CD8-positive, alpha-beta memory T cell (primary cell): ENCODE results near the gene PPP3R1. TPM values are rescaled to one million over a fixed set of nuclear protein-coding genes. Genes with fewer than 3 reads are reported as not detected.

Source experiments
- CTCF ChIA-PET: fragments of 350-600 bp; sonication (Branson Sonifier 250); formaldehyde crosslinking; loops from one replicate; lab custom pipeline; 2021; ENCODE audit warnings: antibody characterized with exemption; lab: Charles Lee
- POLR2A ChIA-PET: fragments of 350-600 bp; sonication (Branson Sonifier 250); formaldehyde crosslinking; loops from one replicate; lab custom pipeline; 2021; ENCODE audit warnings: antibody characterized with exemption; lab: Charles Lee
- DNase-seq, 5 donors: peaks; one replicate each; pipeline versions ENCODE4 v3.0.0 to v3.0.0-alpha.2; 2020 to 2022; ENCODE audit warnings: mixed read lengths in 1 of 5
- H3K27ac ChIP-seq: one replicate; pipeline ENCODE4 v1.7.0; 2013; ENCODE audit warnings: low read depth, mild to moderate bottlenecking, low read length, moderate library complexity
- H3K27me3 ChIP-seq: 2 replicates; pipeline ENCODE4 v1.7.0; 2013; ENCODE audit warnings: low read length, mild to moderate bottlenecking; ENCODE audit not compliant: insufficient read depth, poor library complexity, severe bottlenecking
- H3K36me3 ChIP-seq: 2 replicates; pipeline ENCODE4 v1.7.0; 2013; ENCODE audit warnings: mild to moderate bottlenecking, low read length, moderate library complexity; ENCODE audit not compliant: insufficient read depth
- H3K4me1 ChIP-seq: 2 replicates; pipeline ENCODE4 v1.7.0; 2013; ENCODE audit warnings: mild to moderate bottlenecking, low read length, moderate library complexity; ENCODE audit not compliant: insufficient read depth
- H3K4me3 ChIP-seq: 2 replicates; pipeline ENCODE4 v1.7.0; 2013; ENCODE audit warnings: mild to moderate bottlenecking, low read length
- H3K9me3 ChIP-seq: 2 replicates; pipeline ENCODE4 v1.7.0; 2013; ENCODE audit warnings: mild to moderate bottlenecking, low read length
- H3K27ac Mint-ChIP-seq, 8 donors: one replicate each; pipeline ENCODE4 v1.8.0; 2020 to 2021; ENCODE audit warnings: mixed read lengths in 8 of 8, mild to moderate bottlenecking in 6 of 8, inconsistent platforms in 3 of 8, moderate library complexity in 3 of 8
- H3K27me3 Mint-ChIP-seq, 2 donors: one replicate each; pipeline ENCODE4 v1.8.0; 2020 to 2021; ENCODE audit warnings: mixed read lengths in 2 of 2, mild to moderate bottlenecking in 1 of 2, moderate library complexity in 1 of 2
- H3K36me3 Mint-ChIP-seq, 3 donors: one replicate each; pipeline ENCODE4 v1.8.0; 2020 to 2021; ENCODE audit warnings: mixed read lengths in 3 of 3, inconsistent platforms in 1 of 3, mild to moderate bottlenecking in 1 of 3
- H3K4me1 Mint-ChIP-seq, 3 donors: one replicate each; pipeline ENCODE4 v1.8.0; 2020 to 2021; ENCODE audit warnings: mixed read lengths in 3 of 3, inconsistent platforms in 1 of 3, mild to moderate bottlenecking in 1 of 3
- H3K4me3 Mint-ChIP-seq, 7 donors: one replicate each; pipeline ENCODE4 v1.8.0; 2020 to 2021; ENCODE audit warnings: mixed read lengths in 7 of 7, mild to moderate bottlenecking in 6 of 7, moderate library complexity in 4 of 7, inconsistent platforms in 2 of 7
- H3K9me3 Mint-ChIP-seq, 5 donors: one replicate each; pipeline ENCODE4 v1.8.0; 2020 to 2022; ENCODE audit warnings: mixed read lengths in 5 of 5, mild to moderate bottlenecking in 3 of 5, moderate library complexity in 2 of 5, inconsistent platforms in 1 of 5
- polyA plus RNA-seq: library from polyadenylated mRNA; unstranded; fragments of 300-500 nt; fragmentation: Illumina TruSeq; gene quantifications from one replicate; pipeline ENCODE4 v1.2.3, GENCODE V29; 2021
- total RNA-seq, 2 experiments: library from RNA; stranded (reverse); gene quantifications; one replicate each; pipeline ENCODE4 v1.2.3, GENCODE V29; 2021

PPP3R1 gene
- total and polyA plus RNA-seq, 3 experiments from 2014 or later, result 4.2 to 86.1 (median 85.0) TPM

GRCh38 chr2:68248361-68248760 is 4.0 kb downstream of the PPP3R1 start:
- Mint-ChIP-seq H3K27ac (no peak overlapping the region), H3K36me3 (peaks cover 0 to 21% (median 0%) of the 10 kb centered on the region in 3 donors), H3K4me3 (no peak overlapping the region), H3K4me1 (peaks cover 6 to 19% (median 8%) of the 10 kb centered on the region in 3 donors), H3K27me3 (peaks cover 0 to 9% of the 10 kb centered on the region in 2 donors), H3K9me3 (no peaks in the 10 kb centered on the region)
- Histone ChIP-seq H3K36me3 (no peaks in the 10 kb centered on the region), H3K27me3 (no peaks in the 10 kb centered on the region), H3K4me1 (peaks cover 65% of the 10 kb centered on the region), H3K27ac (no peak overlapping the region), H3K4me3 (no peak overlapping the region), H3K9me3 (no peaks in the 10 kb centered on the region)
- no peak for DNase-seq
- ChIA-PET CTCF (no interaction called here), POLR2A (interaction anchor here (0.6 kb wide), 1 partner anchor 147 kb away, joined by 3 read pairs; no protein-coding TSS in a partner anchor)

DNA sequence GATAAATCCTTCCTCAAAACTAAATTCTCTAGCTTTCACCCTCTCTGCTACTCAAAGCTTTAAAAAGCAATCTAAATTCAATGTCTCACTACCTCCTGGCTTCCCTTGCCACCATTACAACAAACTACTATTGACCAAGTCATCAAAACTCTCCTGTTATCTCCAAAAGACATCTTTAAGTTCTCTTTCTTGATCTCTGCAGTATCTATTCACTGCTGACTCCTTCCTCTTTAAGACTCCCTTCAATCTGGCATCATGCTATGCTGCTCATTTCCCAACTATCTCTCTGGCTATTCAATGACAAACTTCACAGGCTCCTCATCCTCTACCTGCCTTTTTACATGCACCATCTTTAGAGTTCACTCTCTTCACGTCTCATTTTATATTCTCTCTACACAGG is 5.9 kb downstream of the PPP3R1 start:
- peaks cover 85% of the 10 kb centered on the region for H3K4me1 ChIP-seq
- Mint-ChIP-seq H3K36me3 (peaks cover 0 to 12% (median 0%) of the 10 kb centered on the region in 3 donors), H3K4me3 (no peak overlapping the region), H3K9me3 (no peaks in the 10 kb centered on the region), H3K4me1 (peaks cover 0 to 24% (median 6%) of the 10 kb centered on the region in 3 donors), H3K27ac (no peak overlapping the region), H3K27me3 (peaks cover 0 to 3% of the 10 kb centered on the region in 2 donors)
- H3K27ac ChIP-seq, result no peak overlapping the region
- no peak for DNase-seq
- H3K9me3 ChIP-seq, result no peaks in the 10 kb centered on the region
- H3K4me3 ChIP-seq, result no peak overlapping the region
- no peaks in the 10 kb centered on the region for H3K27me3 ChIP-seq
- POLR2A ChIA-PET, result interaction anchor here (1.0 kb wide), 1 partner anchor 90 kb away, joined by 4 read pairs; no protein-coding TSS in a partner anchor
- CTCF ChIA-PET, result interaction anchor here (2.6 kb wide), 1 partner anchor 49 kb away, joined by 9 read pairs; no protein-coding TSS in a partner anchor
- no peaks in the 10 kb centered on the region for H3K36me3 ChIP-seq

GRCh38 chr2:68245672-68246071 is 6.7 kb downstream of the PPP3R1 start:
- no peaks in the 10 kb centered on the region for H3K36me3 ChIP-seq
- no peaks in the 10 kb centered on the region for H3K27me3 ChIP-seq
- Mint-ChIP-seq H3K27me3 (no peaks in the 10 kb centered on the region), H3K4me1 (peaks cover 0 to 29% (median 13%) of the 10 kb centered on the region in 3 donors), H3K27ac (no peak overlapping the region), H3K36me3 (peaks cover 0 to 6% (median under 1%) of the 10 kb centered on the region in 3 donors), H3K9me3 (no peaks in the 10 kb centered on the region), H3K4me3 (no peak overlapping the region)
- no peak for DNase-seq
- no peak overlapping the region for H3K4me3 ChIP-seq
- no peaks in the 10 kb centered on the region for H3K9me3 ChIP-seq
- ChIA-PET POLR2A (interaction anchor here (0.7 kb wide), 1 partner anchor 22 kb away, joined by 3 read pairs; no protein-coding TSS in a partner anchor), CTCF (interaction anchor here (2.6 kb wide), 1 partner anchor 49 kb away, joined by 9 read pairs; no protein-coding TSS in a partner anchor)
- H3K27ac ChIP-seq, result no peak overlapping the region
- H3K4me1 ChIP-seq, result peaks cover 90% of the 10 kb centered on the region

- Mint-ChIP-seq H3K4me3 (no peak overlapping the region), H3K9me3 (no peaks in the 10 kb centered on the region), H3K27me3 (no peaks in the 10 kb centered on the region), H3K27ac (no peak overlapping the region), H3K4me1 (peaks cover 0 to 29% (median 19%) of the 10 kb centered on the region in 3 donors), H3K36me3 (peaks cover 0 to 5% (median 3%) of the 10 kb centered on the region in 3 donors)
- H3K36me3 ChIP-seq, result no peaks in the 10 kb centered on the region
- peaks cover 91% of the 10 kb centered on the region for H3K4me1 ChIP-seq
- no peak for DNase-seq
- H3K27me3 ChIP-seq, result no peaks in the 10 kb centered on the region
- no peaks in the 10 kb centered on the region for H3K9me3 ChIP-seq
- H3K4me3 ChIP-seq, result no peak overlapping the region
- H3K27ac ChIP-seq, result no peak overlapping the region
- CTCF ChIA-PET, result interaction anchor here (2.6 kb wide), 1 partner anchor 48 kb away, joined by 9 read pairs; no protein-coding TSS in a partner anchor
- POLR2A ChIA-PET, result no interaction called here
These were observed 7.3 kb downstream of the PPP3R1 start for GRCh38 chr2:68245066-68245465.

- no peaks in the 10 kb centered on the region for H3K9me3 ChIP-seq
- H3K27ac ChIP-seq, result no peak overlapping the region
- Mint-ChIP-seq H3K27me3 (no peaks in the 10 kb centered on the region), H3K4me1 (peaks cover 0 to 28% (median 25%) of the 10 kb centered on the region in 3 donors), H3K4me3 (no peak overlapping the region), H3K36me3 (peaks cover 0 to 6% (median 3%) of the 10 kb centered on the region in 3 donors), H3K27ac (no peak overlapping the region), H3K9me3 (no peaks in the 10 kb centered on the region)
- H3K36me3 ChIP-seq, result no peaks in the 10 kb centered on the region
- ChIA-PET POLR2A (no interaction called here), CTCF (interaction anchor here (2.6 kb wide), 1 partner anchor 47 kb away, joined by 9 read pairs; no protein-coding TSS in a partner anchor)
- no peak for DNase-seq
- no peak overlapping the region for H3K4me3 ChIP-seq
- H3K4me1 ChIP-seq, result peaks cover 91% of the 10 kb centered on the region
- no peaks in the 10 kb centered on the region for H3K27me3 ChIP-seq
These were observed 7.9 kb downstream of the PPP3R1 start for GRCh38 chr2:68244456-68244855.

DNA sequence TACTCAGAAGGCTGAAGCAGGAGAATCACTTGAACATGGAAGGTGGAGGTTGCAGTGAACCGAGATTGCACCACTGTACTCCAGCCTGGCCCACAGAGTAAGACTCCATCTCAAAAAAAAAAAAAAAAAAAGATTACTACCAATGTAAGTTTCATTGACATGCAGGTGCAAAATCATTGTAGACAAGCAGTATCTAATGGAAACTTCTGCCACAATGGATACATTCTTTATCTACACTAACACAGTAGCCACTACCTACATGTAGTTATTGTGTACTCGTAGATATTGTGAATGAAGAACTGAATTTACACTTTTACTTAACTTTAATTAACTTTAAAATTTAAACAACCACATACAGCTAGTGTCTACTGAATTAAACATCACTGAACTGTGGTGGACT is 10.6 kb downstream of the PPP3R1 start:
- Histone ChIP-seq H3K27me3 (no peaks in the 10 kb centered on the region), H3K9me3 (no peaks in the 10 kb centered on the region), H3K4me3 (no peak overlapping the region), H3K36me3 (no peaks in the 10 kb centered on the region), H3K27ac (no peak overlapping the region), H3K4me1 (peaks cover 91% of the 10 kb centered on the region)
- H3K4me1 Mint-ChIP-seq, result peaks cover 0 to 53% (median 52%) of the 10 kb centered on the region in 3 donors
- peak overlapping the region in 2 of 7 donors; percentile 8 to 38 for H3K4me3 Mint-ChIP-seq
- H3K27ac Mint-ChIP-seq, result no peak overlapping the region
- H3K36me3 Mint-ChIP-seq, result peaks cover 0 to 11% (median 9%) of the 10 kb centered on the region in 3 donors
- POLR2A ChIA-PET, result no interaction called here
- CTCF ChIA-PET, result no interaction called here
- no peaks in the 10 kb centered on the region for H3K9me3 Mint-ChIP-seq
- no peaks in the 10 kb centered on the region for H3K27me3 Mint-ChIP-seq
- no peak for DNase-seq

DNA sequence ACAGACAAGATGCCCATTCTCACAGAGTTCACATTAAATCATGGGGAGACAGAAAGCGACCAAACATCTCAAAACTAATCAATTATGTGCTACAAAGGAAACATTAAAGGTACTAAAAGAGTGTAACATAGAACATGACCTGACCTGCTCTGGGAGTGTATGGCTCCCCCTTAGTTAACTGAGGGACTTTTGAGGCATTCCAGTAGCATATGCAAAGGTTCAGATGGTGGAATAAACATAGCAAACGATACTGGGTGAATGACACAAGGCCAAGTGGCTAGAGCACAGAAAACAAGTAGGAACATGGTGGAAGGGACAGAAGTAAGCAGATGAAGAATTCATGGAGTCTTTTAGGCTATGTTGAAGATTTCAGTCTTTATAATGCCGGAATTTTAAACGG is 11.9 kb downstream of the PPP3R1 start:
- H3K4me3 ChIP-seq, result no peak overlapping the region
- no peak for DNase-seq
- H3K9me3 ChIP-seq, result no peaks in the 10 kb centered on the region
- no peaks in the 10 kb centered on the region for H3K27me3 ChIP-seq
- ChIA-PET POLR2A (no interaction called here), CTCF (no interaction called here)
- H3K27ac ChIP-seq, result no peak overlapping the region
- no peaks in the 10 kb centered on the region for H3K36me3 ChIP-seq
- peak overlapping the region in 6 of 8 donors; percentile 2 to 84 (median 48) for H3K27ac Mint-ChIP-seq
- peak overlapping the region; percentile 6 to 82 (median 43) for H3K4me3 Mint-ChIP-seq
- H3K9me3 Mint-ChIP-seq, result no peaks in the 10 kb centered on the region
- peaks cover 91% of the 10 kb centered on the region for H3K4me1 ChIP-seq
- peaks cover 0 to 11% (median 9%) of the 10 kb centered on the region in 3 donors for H3K36me3 Mint-ChIP-seq
- peaks cover 12 to 66% (median 63%) of the 10 kb centered on the region in 3 donors for H3K4me1 Mint-ChIP-seq
- no peaks in the 10 kb centered on the region for H3K27me3 Mint-ChIP-seq

GRCh38 chr2:68238955-68239822 is 13.1 kb downstream of the PPP3R1 start:
- H3K36me3 Mint-ChIP-seq, result peaks cover 0 to 11% (median 9%) of the 10 kb centered on the region in 3 donors
- no peak overlapping the region for H3K4me3 ChIP-seq
- peak overlapping the region; percentile 16 to 63 (median 50) for H3K4me3 Mint-ChIP-seq
- H3K27ac Mint-ChIP-seq, result peak overlapping the region in 7 of 8 donors; percentile 15 to 81 (median 51)
- peaks cover 96% of the 10 kb centered on the region for H3K4me1 ChIP-seq
- ChIA-PET CTCF (no interaction called here), POLR2A (no interaction called here)
- no peaks in the 10 kb centered on the region for H3K27me3 ChIP-seq
- H3K9me3 Mint-ChIP-seq, result no peaks in the 10 kb centered on the region
- DNase-seq, result no peak
- H3K4me1 Mint-ChIP-seq, result peaks cover 24 to 78% (median 76%) of the 10 kb centered on the region in 3 donors
- no peak overlapping the region for H3K27ac ChIP-seq
- H3K9me3 ChIP-seq, result no peaks in the 10 kb centered on the region
- no peaks in the 10 kb centered on the region for H3K36me3 ChIP-seq
- no peaks in the 10 kb centered on the region for H3K27me3 Mint-ChIP-seq
